Karpas-422 (cell line): Measurements from ENCODE around the gene NAAA. TPM values are rescaled to one million over a fixed set of nuclear protein-coding genes. Genes with fewer than 3 reads are reported as not detected.
A peak's percentile ranks its signal among the peaks of the same experiment; 100 is the strongest.

ENCODE experiments used
- DNase-seq: peaks from one replicate; pipeline ENCODE4 v3.0.0-alpha.2; 2015
- H2AFZ ChIP-seq: fragments of 200-600 bp; sonication (generic); 2 replicates; pipeline ENCODE4 v1.6.1; 2014; ENCODE audit warnings: antibody characterized with exemption, low read length, mixed read lengths
- H3K27ac ChIP-seq: fragments of 200-600 bp; sonication (generic); 2 replicates; pipeline ENCODE4 v1.5.1; 2014; ENCODE audit warnings: mild to moderate bottlenecking, low read length, moderate library complexity
- H3K27me3 ChIP-seq: fragments of 200-600 bp; sonication (generic); 2 replicates; pipeline ENCODE4 v1.6.1; 2014; ENCODE audit warnings: low read length, mixed read lengths
- H3K36me3 ChIP-seq: fragments of 200-600 bp; sonication (generic); 2 replicates; pipeline ENCODE4 v1.6.1; 2014; ENCODE audit warnings: low read length, mixed read lengths; ENCODE audit not compliant: insufficient read depth
- H3K4me1 ChIP-seq: fragments of 200-600 bp; sonication (generic); 2 replicates; pipeline ENCODE4 v1.6.1; 2014; ENCODE audit warnings: mild to moderate bottlenecking, low read length, mixed read lengths
- H3K4me2 ChIP-seq: fragments of 200-600 bp; sonication (generic); 2 replicates; pipeline ENCODE4 v1.6.1; 2014; ENCODE audit warnings: low read length, low read depth, mild to moderate bottlenecking; ENCODE audit not compliant: poor library complexity, severe bottlenecking
- H3K4me3 ChIP-seq: fragments of 200-600 bp; sonication (generic); 2 replicates; pipeline ENCODE4 v1.5.1; 2014; ENCODE audit warnings: mild to moderate bottlenecking, antibody characterized with exemption, low read length, mixed read lengths
- H3K79me2 ChIP-seq: fragments of 200-600 bp; sonication (generic); 2 replicates; pipeline ENCODE4 v1.6.1; 2014; ENCODE audit warnings: mild to moderate bottlenecking, low read length, mixed read lengths
- H3K9ac ChIP-seq: fragments of 200-600 bp; sonication (generic); 2 replicates; pipeline ENCODE4 v1.6.0; 2014; ENCODE audit warnings: low read length
- H3K9me2 ChIP-seq: fragments of 200-600 bp; sonication (generic), shearing (Covaris generic); replicated peaks from 2 replicates; pipeline ENCODE4 v1.6.0; 2014; ENCODE audit warnings: mild to moderate bottlenecking, low read length, moderate library complexity; ENCODE audit not compliant: insufficient read depth
- H3K9me3 ChIP-seq: fragments of 300-700, 200-600 bp; sonication (generic); 2 replicates; pipeline ENCODE4 v1.6.1; 2014; ENCODE audit warnings: low read length, mixed read lengths
- H4K20me1 ChIP-seq: fragments of 200-600 bp; sonication (generic); 2 replicates; pipeline ENCODE4 v1.6.1; 2014; ENCODE audit warnings: mild to moderate bottlenecking, antibody characterized with exemption, low read length, low read depth; ENCODE audit not compliant: insufficient read depth
- total RNA-seq: library from RNA; depleted of rRNA; stranded (reverse); fragments of >200 nt; shearing (Covaris generic); gene quantifications from 2 replicates; pipeline ENCODE4 v1.2.3, GENCODE V29; 2014; ENCODE audit warnings: low replicate concordance

The NAAA gene
- total RNA-seq, 1 experiment from 2014 or later, result 15.1 TPM

DNA sequence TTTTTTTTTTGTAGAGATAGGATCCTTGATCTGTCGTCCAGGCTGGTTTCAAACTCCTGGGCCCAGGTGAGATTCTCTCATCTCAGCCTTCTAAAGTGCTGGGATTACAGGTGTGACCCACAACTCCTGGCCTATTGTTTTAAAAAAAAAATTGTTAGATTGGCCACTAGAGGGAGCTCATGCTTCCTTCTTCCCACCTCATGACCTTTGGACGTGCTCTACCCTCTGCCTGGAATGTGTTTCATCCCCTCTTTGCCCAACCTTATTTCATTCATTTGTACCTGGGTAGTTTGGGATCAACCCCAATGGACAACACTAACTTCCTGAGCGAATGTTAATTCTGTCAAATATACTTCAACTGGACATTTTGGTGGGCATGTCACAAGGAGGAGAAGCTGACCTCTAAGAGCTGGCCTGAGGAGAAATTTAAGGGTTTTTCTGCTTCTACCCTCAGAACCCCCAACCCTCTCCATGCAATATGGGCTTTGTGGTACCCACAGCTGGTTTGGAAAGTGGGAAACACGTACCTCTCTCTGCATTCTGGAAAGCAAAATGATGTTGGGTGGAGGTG lies 45.0 kb downstream of the NAAA start:
- Histone ChIP-seq H3K36me3 (no peaks in the 10 kb centered on the region), H3K27ac (no peak overlapping the region), H3K27me3 (no peaks in the 10 kb centered on the region), H3K9me2 (no peaks in the 10 kb centered on the region), H4K20me1 (no peaks in the 10 kb centered on the region), H3K4me1 (no peaks in the 10 kb centered on the region), H3K79me2 (no peaks in the 10 kb centered on the region), H3K4me3 (no peak overlapping the region), H3K9me3 (no peaks in the 10 kb centered on the region), H3K9ac (no peak overlapping the region), H3K4me2 (no peak overlapping the region), H2AFZ (no peak overlapping the region)
- DNase-seq, result peak; percentile 72

GRCh38 chr4:75892508-75892907 lies 48.3 kb downstream of the NAAA start:
- Histone ChIP-seq H3K27ac (no peak overlapping the region), H3K9ac (no peak overlapping the region), H3K36me3 (no peaks in the 10 kb centered on the region), H3K27me3 (no peaks in the 10 kb centered on the region), H4K20me1 (no peaks in the 10 kb centered on the region), H2AFZ (no peak overlapping the region), H3K4me2 (no peak overlapping the region), H3K9me2 (no peaks in the 10 kb centered on the region), H3K9me3 (no peaks in the 10 kb centered on the region), H3K4me1 (peaks cover 4% of the 10 kb centered on the region), H3K79me2 (no peaks in the 10 kb centered on the region), H3K4me3 (no peak overlapping the region)
- no peak for DNase-seq

GRCh38 chr4:75891611-75892010 lies 49.2 kb downstream of the NAAA start:
- H3K9me2 ChIP-seq, result no peaks in the 10 kb centered on the region
- no peak overlapping the region for H3K27ac ChIP-seq
- H3K9me3 ChIP-seq, result no peaks in the 10 kb centered on the region
- peaks cover 4% of the 10 kb centered on the region for H3K4me1 ChIP-seq
- no peak overlapping the region for H3K4me3 ChIP-seq
- no peaks in the 10 kb centered on the region for H3K79me2 ChIP-seq
- H3K36me3 ChIP-seq, result no peaks in the 10 kb centered on the region
- DNase-seq, result no peak
- H2AFZ ChIP-seq, result no peak overlapping the region
- no peak overlapping the region for H3K9ac ChIP-seq
- no peaks in the 10 kb centered on the region for H3K27me3 ChIP-seq
- no peaks in the 10 kb centered on the region for H4K20me1 ChIP-seq
- no peak overlapping the region for H3K4me2 ChIP-seq

DNA sequence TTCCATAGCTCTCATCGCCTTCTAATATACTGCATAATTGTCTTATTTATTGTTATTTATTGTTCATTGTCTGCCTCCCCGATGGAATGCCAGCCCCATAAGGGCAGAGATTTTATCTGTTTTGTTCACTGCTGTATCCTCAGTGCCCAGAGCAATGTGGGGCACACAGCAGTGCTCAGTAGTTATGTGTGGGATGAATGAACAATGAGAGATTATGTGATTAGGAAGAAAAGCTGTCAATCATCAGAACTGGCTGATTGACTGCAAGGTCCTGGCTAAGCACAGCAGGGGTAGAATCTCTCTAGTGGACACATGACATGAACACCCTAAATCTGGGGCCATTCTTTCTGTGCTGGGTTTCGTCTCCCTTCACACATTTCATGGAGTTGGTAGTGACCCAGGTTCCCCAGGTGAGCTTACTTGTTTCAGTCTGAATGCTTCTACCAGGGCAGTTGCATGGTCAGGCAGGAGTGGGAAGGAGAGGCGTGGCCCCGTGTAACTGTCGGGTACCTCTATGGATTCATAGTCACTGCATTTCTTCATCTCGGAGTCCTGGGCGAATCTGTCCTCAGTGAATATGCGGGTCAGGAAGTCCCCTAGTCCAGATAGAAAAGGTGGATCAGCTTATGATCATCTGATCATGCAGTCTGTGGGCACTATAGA lies 51.1 kb downstream of the NAAA start:
- Histone ChIP-seq H4K20me1 (no peaks in the 10 kb centered on the region), H3K27me3 (no peaks in the 10 kb centered on the region), H3K79me2 (no peaks in the 10 kb centered on the region), H3K9me3 (no peaks in the 10 kb centered on the region), H3K9ac (no peak overlapping the region), H2AFZ (no peak overlapping the region), H3K27ac (no peak overlapping the region), H3K36me3 (no peaks in the 10 kb centered on the region), H3K4me3 (no peak overlapping the region), H3K9me2 (no peaks in the 10 kb centered on the region), H3K4me1 (peaks cover 4% of the 10 kb centered on the region), H3K4me2 (no peak overlapping the region)
- no peak for DNase-seq

- Histone ChIP-seq H3K27ac (no peak overlapping the region), H3K4me3 (no peak overlapping the region), H3K27me3 (no peaks in the 10 kb centered on the region), H3K79me2 (no peaks in the 10 kb centered on the region), H3K4me2 (no peak overlapping the region), H2AFZ (no peak overlapping the region), H3K36me3 (no peaks in the 10 kb centered on the region), H3K9ac (no peak overlapping the region), H4K20me1 (no peaks in the 10 kb centered on the region), H3K9me3 (no peaks in the 10 kb centered on the region), H3K9me2 (no peaks in the 10 kb centered on the region), H3K4me1 (peaks cover 4% of the 10 kb centered on the region)
- DNase-seq, result no peak
Measured at GRCh38 chr4:75886104-75886503, 54.7 kb downstream of the NAAA start.

GRCh38 chr4:75881476-75881875 lies 59.3 kb downstream of the NAAA start:
- Histone ChIP-seq H3K4me3 (no peak overlapping the region), H4K20me1 (no peaks in the 10 kb centered on the region), H3K4me2 (no peak overlapping the region), H3K27ac (no peak overlapping the region), H3K4me1 (no peaks in the 10 kb centered on the region), H2AFZ (no peak overlapping the region), H3K9ac (no peak overlapping the region), H3K36me3 (no peaks in the 10 kb centered on the region), H3K9me3 (no peaks in the 10 kb centered on the region), H3K9me2 (no peaks in the 10 kb centered on the region), H3K79me2 (no peaks in the 10 kb centered on the region), H3K27me3 (no peaks in the 10 kb centered on the region)
- DNase-seq, result no peak

DNA sequence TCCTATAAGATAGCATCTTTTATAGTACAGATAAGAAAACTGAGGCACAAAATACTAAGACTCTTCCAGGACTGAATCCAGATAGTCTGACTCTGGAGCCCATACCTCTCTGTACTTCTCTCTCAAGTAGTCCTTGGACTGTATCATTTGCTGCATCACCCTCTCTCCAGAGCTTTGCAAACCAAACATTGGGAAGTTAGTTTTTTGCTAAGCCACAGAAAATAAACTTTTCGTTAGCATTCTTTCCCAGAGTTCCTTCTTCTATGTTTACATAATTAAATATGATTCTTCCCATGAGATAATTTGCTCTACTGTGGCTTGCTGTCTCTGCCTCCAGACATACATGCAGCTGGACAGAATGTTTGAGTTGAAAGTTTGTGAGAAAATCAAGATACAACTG lies 60.5 kb downstream of the NAAA start:
- H3K9me3 ChIP-seq, result no peaks in the 10 kb centered on the region
- DNase-seq, result no peak
- H3K79me2 ChIP-seq, result no peaks in the 10 kb centered on the region
- no peak overlapping the region for H3K4me2 ChIP-seq
- no peaks in the 10 kb centered on the region for H3K27me3 ChIP-seq
- no peak overlapping the region for H3K27ac ChIP-seq
- H3K4me3 ChIP-seq, result no peak overlapping the region
- no peak overlapping the region for H2AFZ ChIP-seq
- no peak overlapping the region for H3K9ac ChIP-seq
- no peaks in the 10 kb centered on the region for H4K20me1 ChIP-seq
- no peaks in the 10 kb centered on the region for H3K4me1 ChIP-seq
- H3K9me2 ChIP-seq, result no peaks in the 10 kb centered on the region
- no peaks in the 10 kb centered on the region for H3K36me3 ChIP-seq

DNA sequence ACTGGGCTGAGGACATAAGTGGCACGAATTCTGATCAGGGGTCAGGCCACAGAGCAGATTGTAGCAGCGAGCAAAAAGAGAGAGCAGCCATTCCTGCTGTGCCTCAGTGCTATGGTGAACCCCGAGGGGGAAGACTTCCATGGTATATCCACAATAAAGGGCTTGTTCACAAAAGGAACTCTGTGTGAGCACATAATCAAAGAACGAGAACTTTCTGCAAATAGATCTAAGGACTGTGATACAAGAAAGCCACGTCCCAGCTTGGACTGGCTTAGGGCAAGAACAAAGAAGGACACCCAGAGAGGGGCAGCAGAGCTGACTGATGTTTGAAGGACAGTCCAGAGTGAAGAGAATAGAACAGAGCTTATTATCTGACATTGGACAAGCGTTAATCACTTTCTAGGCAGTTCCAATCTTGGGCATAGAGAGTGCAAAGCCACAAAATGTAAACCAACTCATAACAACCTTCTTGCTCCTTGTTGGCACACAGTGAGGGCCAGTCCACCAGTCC lies 62.5 kb downstream of the NAAA start:
- DNase-seq, result no peak
- no peak overlapping the region for H3K4me3 ChIP-seq
- no peaks in the 10 kb centered on the region for H3K4me1 ChIP-seq
- H4K20me1 ChIP-seq, result no peaks in the 10 kb centered on the region
- no peaks in the 10 kb centered on the region for H3K36me3 ChIP-seq
- H3K9me3 ChIP-seq, result no peaks in the 10 kb centered on the region
- no peak overlapping the region for H3K4me2 ChIP-seq
- no peak overlapping the region for H2AFZ ChIP-seq
- H3K9me2 ChIP-seq, result no peaks in the 10 kb centered on the region
- no peak overlapping the region for H3K9ac ChIP-seq
- no peaks in the 10 kb centered on the region for H3K27me3 ChIP-seq
- no peaks in the 10 kb centered on the region for H3K79me2 ChIP-seq
- H3K27ac ChIP-seq, result no peak overlapping the region
